Fibroblast of skin of left biceps (primary cell): ENCODE measurements around the gene FOXJ1.

Experiments
- DNase-seq, 2 experiments: peaks; one replicate each; pipeline ENCODE4 v3.0.0-alpha.2; 2013; ENCODE audit warnings: low read depth in 2 of 2

FOXJ1 gene

GRCh38 chr17:76160896-76161528, 20.0 kb upstream of the FOXJ1 start:
- DNase-seq: no peak

- no peak for DNase-seq
Observed at GRCh38 chr17:76159157-76159556, 18.1 kb upstream of the FOXJ1 start.

- no peak for DNase-seq
Observed at GRCh38 chr17:76157759-76158158, 16.7 kb upstream of the FOXJ1 start.

- DNase-seq: no peak
Observed at GRCh38 chr17:76156662-76156991, 15.6 kb upstream of the FOXJ1 start.

- DNase-seq: no peak
Observed at GRCh38 chr17:76155988-76156661, 15.1 kb upstream of the FOXJ1 start.

GRCh38 chr17:76154936-76155845, 14.1 kb upstream of the FOXJ1 start:
- DNase-seq: no peak

- DNase-seq: no peak
Observed at GRCh38 chr17:76154292-76154691, 13.2 kb upstream of the FOXJ1 start.

- DNase-seq: no peak
Observed at GRCh38 chr17:76153640-76154039, 12.6 kb upstream of the FOXJ1 start.

- DNase-seq: no peak
Observed at GRCh38 chr17:76153202-76153601, 12.2 kb upstream of the FOXJ1 start.

- no peak for DNase-seq
Observed at GRCh38 chr17:76152591-76152990, 11.5 kb upstream of the FOXJ1 start.

GRCh38 chr17:76151896-76152454, 10.9 kb upstream of the FOXJ1 start:
- DNase-seq: no peak

GRCh38 chr17:76150712-76151622, 9.9 kb upstream of the FOXJ1 start:
- DNase-seq: no peak

- DNase-seq: no peak
Observed at GRCh38 chr17:76149214-76149613, 8.2 kb upstream of the FOXJ1 start.

GRCh38 chr17:76148015-76148326, 6.9 kb upstream of the FOXJ1 start:
- no peak for DNase-seq

- peak in 1 of 2 experiments; percentile 9 for DNase-seq
Observed at GRCh38 chr17:76147211-76148014, 6.4 kb upstream of the FOXJ1 start.

GRCh38 chr17:76146053-76146851, 5.2 kb upstream of the FOXJ1 start:
- no peak for DNase-seq

GRCh38 chr17:76145231-76146052, 4.4 kb upstream of the FOXJ1 start:
- DNase-seq: no peak

- no peak for DNase-seq
Observed at GRCh38 chr17:76142585-76143041, 1.6 kb upstream of the FOXJ1 start.

- DNase-seq: no peak
Observed at GRCh38 chr17:76142039-76142584, 1.1 kb upstream of the FOXJ1 start.
